ENCODE results near the gene MRFAP1L1. TPM values are rescaled to one million over a fixed set of nuclear protein-coding genes. Genes with fewer than 3 reads are reported as not detected.

Gene MRFAP1L1
- total RNA-seq, 1 donor from 2014 or later, result 46.6 TPM

DNA sequence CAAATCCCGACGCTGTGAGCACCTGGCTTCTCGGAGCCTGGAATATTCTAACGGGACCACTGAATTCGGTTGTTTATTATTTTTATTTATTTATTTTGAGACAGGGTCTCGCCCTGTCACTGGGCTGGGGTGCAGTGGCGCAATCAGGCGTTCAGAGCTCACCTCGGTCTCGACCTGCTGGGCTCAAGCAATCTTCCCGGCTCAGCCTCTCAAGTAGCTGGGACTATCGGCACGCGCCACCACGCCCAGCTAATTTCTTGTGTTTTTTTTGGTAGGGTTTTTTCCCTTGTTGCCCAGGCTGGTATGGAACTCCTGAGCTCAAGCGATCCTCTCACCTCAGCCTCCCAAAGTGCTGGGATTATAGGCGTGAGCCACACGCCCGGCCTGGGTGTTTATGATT is 37.5 kb downstream of the MRFAP1L1 start:
- Histone ChIP-seq H3K4me1 (peaks cover 28% of the 10 kb centered on the region), H3K4me3 (no peak overlapping the region), H3K36me3 (peaks cover 13% of the 10 kb centered on the region), H3K27me3 (no peaks in the 10 kb centered on the region), H3K27ac (no peak overlapping the region), H3K9me3 (no peaks in the 10 kb centered on the region)
- ATAC-seq, result no peak
- DNase-seq, result peak; percentile 56
- TF ChIP-seq, protein P1, sequence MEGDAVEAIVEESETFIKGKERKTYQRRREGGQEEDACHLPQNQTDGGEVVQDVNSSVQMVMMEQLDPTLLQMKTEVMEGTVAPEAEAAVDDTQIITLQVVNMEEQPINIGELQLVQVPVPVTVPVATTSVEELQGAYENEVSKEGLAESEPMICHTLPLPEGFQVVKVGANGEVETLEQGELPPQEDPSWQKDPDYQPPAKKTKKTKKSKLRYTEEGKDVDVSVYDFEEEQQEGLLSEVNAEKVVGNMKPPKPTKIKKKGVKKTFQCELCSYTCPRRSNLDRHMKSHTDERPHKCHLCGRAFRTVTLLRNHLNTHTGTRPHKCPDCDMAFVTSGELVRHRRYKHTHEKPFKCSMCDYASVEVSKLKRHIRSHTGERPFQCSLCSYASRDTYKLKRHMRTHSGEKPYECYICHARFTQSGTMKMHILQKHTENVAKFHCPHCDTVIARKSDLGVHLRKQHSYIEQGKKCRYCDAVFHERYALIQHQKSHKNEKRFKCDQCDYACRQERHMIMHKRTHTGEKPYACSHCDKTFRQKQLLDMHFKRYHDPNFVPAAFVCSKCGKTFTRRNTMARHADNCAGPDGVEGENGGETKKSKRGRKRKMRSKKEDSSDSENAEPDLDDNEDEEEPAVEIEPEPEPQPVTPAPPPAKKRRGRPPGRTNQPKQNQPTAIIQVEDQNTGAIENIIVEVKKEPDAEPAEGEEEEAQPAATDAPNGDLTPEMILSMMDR (IDR thresholded peaks at IDR 0.05), result no peak
- intact Hi-C loops (cut with DNase I), result no loop called here

DNA sequence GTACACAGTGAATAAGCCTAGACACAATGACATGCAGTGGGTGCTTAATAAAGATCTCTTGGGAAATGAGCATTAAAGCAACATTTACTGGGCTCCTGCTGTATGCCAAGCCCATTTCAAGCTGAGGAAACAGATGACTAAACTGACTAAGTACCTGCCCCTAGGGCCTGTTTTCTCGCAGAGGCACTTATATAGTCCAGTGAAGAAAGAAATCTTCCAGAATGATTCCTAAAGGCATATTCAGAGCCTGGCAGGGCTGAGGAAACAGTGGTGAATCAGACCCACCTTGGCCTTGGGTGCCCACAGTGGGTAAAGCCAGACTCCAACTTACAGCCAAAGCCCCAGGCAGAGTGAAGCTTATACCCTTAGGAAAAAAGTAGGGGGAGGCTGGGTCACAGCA is 38.0 kb downstream of the MRFAP1L1 start:
- DNase-seq, result no peak
- Histone ChIP-seq H3K36me3 (peaks cover 13% of the 10 kb centered on the region), H3K4me3 (no peak overlapping the region), H3K9me3 (no peaks in the 10 kb centered on the region), H3K27me3 (no peaks in the 10 kb centered on the region), H3K27ac (no peak overlapping the region), H3K4me1 (peaks cover 23% of the 10 kb centered on the region)
- intact Hi-C loops (cut with DNase I), result no loop called here
- no peak for ATAC-seq
- TF ChIP-seq, protein P1 (IDR thresholded peaks at IDR 0.05), result no peak

DNA sequence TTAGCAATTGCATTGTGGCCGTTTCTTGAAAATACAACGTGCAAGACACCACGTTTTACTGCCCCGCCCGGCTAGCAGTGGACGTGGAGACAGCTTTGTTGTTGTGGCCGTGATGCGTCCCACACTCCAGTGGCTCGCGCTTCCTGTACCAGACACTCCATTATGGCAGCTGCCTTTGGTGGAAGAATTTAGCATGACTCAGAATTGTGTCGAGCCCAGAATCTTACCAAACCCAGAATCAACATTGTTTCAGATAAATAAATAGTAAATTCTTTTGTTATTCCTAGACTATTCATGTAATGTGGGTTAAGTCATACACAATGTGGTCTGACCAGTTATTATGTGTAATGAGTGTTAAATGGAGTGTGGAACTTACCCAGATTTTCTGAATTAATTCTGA is 41.3 kb downstream of the MRFAP1L1 start:
- Histone ChIP-seq H3K36me3 (no peaks in the 10 kb centered on the region), H3K27me3 (peaks cover 9% of the 10 kb centered on the region), H3K27ac (no peak overlapping the region), H3K4me1 (peaks cover 10% of the 10 kb centered on the region), H3K4me3 (no peak overlapping the region), H3K9me3 (no peaks in the 10 kb centered on the region)
- ATAC-seq, result no peak
- DNase-seq, result no peak
- TF ChIP-seq, protein P1 (IDR thresholded peaks at IDR 0.05), result no peak
- intact Hi-C loops (cut with DNase I), result no loop called here

DNA sequence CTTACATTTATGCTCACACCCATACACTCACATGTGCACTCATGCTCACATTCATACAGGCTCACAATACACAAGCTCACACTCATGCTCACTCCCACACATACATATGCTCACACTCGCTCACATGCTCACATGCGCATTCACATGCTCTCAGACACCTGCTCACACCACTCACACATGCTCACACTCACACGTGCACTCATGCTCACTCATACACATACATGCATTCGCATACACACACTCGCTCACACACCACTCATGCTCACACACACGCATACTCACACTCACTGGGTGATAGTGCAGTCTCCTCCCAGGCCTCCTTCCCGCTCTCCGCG is 44.4 kb downstream of the MRFAP1L1 start:
- DNase-seq, result no peak

DNA sequence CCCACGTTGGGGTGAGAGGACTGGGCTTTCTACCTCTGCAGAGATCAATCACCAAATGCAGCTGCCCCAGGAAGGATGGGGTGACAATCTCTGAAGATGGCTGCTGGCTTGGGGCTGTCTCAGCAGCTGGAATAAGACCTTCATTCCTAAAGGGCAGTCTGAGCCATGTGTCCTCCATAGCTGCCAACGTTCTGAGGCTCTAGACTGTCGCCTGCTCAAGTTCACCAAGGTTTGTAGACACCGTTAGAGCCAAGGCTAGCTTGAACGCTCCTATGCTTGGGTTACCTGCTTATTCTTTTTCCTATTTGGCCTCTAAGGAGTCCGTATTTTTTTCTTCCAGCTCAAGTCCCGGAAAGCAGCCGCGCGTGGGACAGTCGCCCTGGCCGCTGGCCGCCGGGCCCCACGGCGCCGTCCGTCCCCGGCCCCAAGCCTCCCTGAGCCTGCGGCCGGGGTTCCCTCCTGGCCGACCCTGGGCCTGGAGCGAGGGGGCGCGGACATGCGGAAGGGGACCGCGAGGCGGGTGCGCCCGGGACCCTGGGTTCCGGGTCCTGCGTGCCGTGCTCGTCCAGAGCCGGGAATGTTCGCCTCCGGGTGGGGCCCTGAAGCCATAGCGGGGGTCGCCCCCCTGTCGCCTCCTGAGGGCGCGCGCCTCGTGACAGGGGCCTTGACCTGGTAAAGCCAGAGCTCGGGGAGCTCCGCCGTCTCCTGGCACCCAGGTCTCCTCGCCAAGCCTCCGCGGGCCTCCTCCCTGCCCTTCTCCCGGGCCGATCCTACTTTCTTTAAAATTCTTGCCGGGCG is 45.9 kb downstream of the MRFAP1L1 start:
- H3K36me3 ChIP-seq, result no peaks in the 10 kb centered on the region
- DNase-seq (no peak), ATAC-seq (peak; percentile 13)
- H3K9me3 ChIP-seq, result no peaks in the 10 kb centered on the region
- H3K27me3 ChIP-seq, result peaks cover 9% of the 10 kb centered on the region
- intact Hi-C loops (cut with DNase I), result no loop called here
- H3K27ac ChIP-seq, result no peak overlapping the region
- peak overlapping the region; percentile 26 for H3K4me3 ChIP-seq
- TF ChIP-seq, protein P1 (IDR thresholded peaks at IDR 0.05), result no peak
- peaks cover 10% of the 10 kb centered on the region for H3K4me1 ChIP-seq

More for the DNA sequence above, 44.4 kb downstream of the MRFAP1L1 start:
- H3K4me1 ChIP-seq, result peaks cover 10% of the 10 kb centered on the region
- H3K9me3 ChIP-seq, result no peaks in the 10 kb centered on the region
- no peak for ATAC-seq
- H3K36me3 ChIP-seq, result no peaks in the 10 kb centered on the region
- H3K27ac ChIP-seq, result no peak overlapping the region
- intact Hi-C loops (cut with DNase I), result no loop called here
- H3K27me3 ChIP-seq, result peaks cover 9% of the 10 kb centered on the region
- no peak overlapping the region for H3K4me3 ChIP-seq
- TF ChIP-seq, protein P1 (IDR thresholded peaks at IDR 0.05), result no peak

All from upper lobe of right lung (tissue), 1 donor.